Psoas muscle (tissue), 8 donors: Measurements from ENCODE around the gene DNAJC5G. TPM values are rescaled to one million over a fixed set of nuclear protein-coding genes. Genes with fewer than 3 reads are reported as not detected.

Source experiments
- ATAC-seq, 4 donors: fragments of 200-7000 bp; cut with Tn5 transposase; one replicate each; pipeline ENCODE4 v1.9.1; 2020; ENCODE audit warnings: moderate library complexity in 3 of 4, mild to moderate bottlenecking in 2 of 4
- DNase-seq, 2 donors: peaks; one replicate each; pipeline ENCODE4 v3.0.0-alpha.2; 2020
- H3K27ac ChIP-seq: fragments of 200-600 bp; one replicate; pipeline ENCODE4 v1.8.0; 2022
- H3K27me3 ChIP-seq, 3 donors: fragments of 200-600 bp in 1 of 3; one replicate each; pipeline versions ENCODE4 v1.6.1 to v1.8.0; 2013 to 2022; ENCODE audit warnings: low read length in 2 of 3, mild to moderate bottlenecking in 2 of 3, moderate library complexity in 1 of 3; ENCODE audit not compliant: insufficient read depth in 3 of 3
- H3K36me3 ChIP-seq, 2 donors: fragments of 200-600 bp in 1 of 2; one replicate each; pipeline versions ENCODE4 v1.6.1 to v1.8.0; 2013 to 2022; ENCODE audit warnings: low read depth in 1 of 2, mild to moderate bottlenecking in 1 of 2, moderate library complexity in 1 of 2; ENCODE audit not compliant: insufficient read depth in 1 of 2
- H3K4me1 ChIP-seq: fragments of 200-600 bp; one replicate; pipeline ENCODE4 v1.8.0; 2022
- H3K4me3 ChIP-seq: fragments of 200-600 bp; one replicate; pipeline ENCODE4 v1.8.0; 2022; ENCODE audit warnings: mild to moderate bottlenecking
- H3K9me3 ChIP-seq: fragments of 200-600 bp; one replicate; pipeline ENCODE4 v1.8.0; 2022
- CTCF ChIP-seq: fragments of 200-600 bp; IDR thresholded peaks from one replicate; pipeline ENCODE4 v1.8.0; 2022; ENCODE audit warnings: antibody characterized with exemption
- WGBS, 3 donors: extraction: QIAGEN DNeasy Blood & Tissue Kit; methylation state at CpG; one replicate each; pipeline versions ENCODE4 v1.1.6 to v1.1.7; 2013; 5-methylcytosine and 5-hydroxymethylcytosine counted together
- intact Hi-C, 2 donors: fragments of 100-400 bp; cut with DNase I; formaldehyde crosslinking; loops; one replicate each; pipeline versions ENCODE4 v1.11.0 to v1.14.2; 2022
- polyA plus RNA-seq, 3 donors: library from polyadenylated mRNA; stranded (reverse); fragments of 200-250 nt; gene quantifications; one replicate each; pipeline ENCODE4 v1.2.3, GENCODE V29; 2013
- total RNA-seq, 4 donors: library from RNA; stranded (reverse); fragmentation: NEBNext Ultra II Directional in 2 of 4; extraction: Animal tissue kit (Norgen Biotek cat#: 25700) in 2 of 4; gene quantifications; one replicate each; pipeline versions ENCODE4 v1.2.1 to v1.2.4, GENCODE V29; 2021 to 2023
- donor health status: healthy with polysubstance abuse.
- donor health status: DM: no; HTN: no; CAD: no; lungs with moderate emphysema.
- donor health status: Bipolar disorder and iron deficiency.
- donor health status: healthy.
- donor health status: DM: yes; HTN: yes; CAD: no.
- donor health status: DM: no; HTN: no; CAD: no.
- donor health status: DM: no; HTN: no; CAD: no.
- donor health status: DM: yes; HTN: yes; CAD: no.

DNAJC5G gene
- total and polyA plus RNA-seq, 7 donors, result not detected

DNA sequence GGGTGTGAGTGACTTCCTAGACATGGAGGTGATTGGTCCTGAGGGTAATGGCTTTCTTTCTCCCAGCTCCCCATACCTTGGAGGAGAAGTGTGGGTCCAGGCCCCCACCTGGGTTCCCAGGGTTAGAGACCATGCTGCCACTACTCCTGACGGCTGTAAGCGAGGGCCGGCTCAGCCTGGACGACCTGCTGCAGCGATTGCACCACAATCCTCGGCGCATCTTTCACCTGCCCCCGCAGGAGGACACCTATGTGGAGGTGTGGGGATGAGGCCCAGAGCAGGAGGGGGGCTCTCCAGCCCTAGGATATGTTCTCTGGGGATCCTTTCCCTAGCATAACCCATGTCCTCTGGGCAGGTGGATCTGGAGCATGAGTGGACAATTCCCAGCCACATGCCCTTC is 36.3 kb upstream of the DNAJC5G start:
- DNase-seq, result peak in 1 of 2 donors; percentile 23

GRCh38 chr2:27240406-27240805 is 34.8 kb upstream of the DNAJC5G start:
- intact Hi-C loops, result no loop called here
- WGBS, 3 donors, result 81 to 84% (median 83%) methylated on average over 9 of the region's 9 CpGs

More for the DNA sequence above, 36.3 kb upstream of the DNAJC5G start:
- intact Hi-C loops, result no loop called here
- WGBS, 3 donors, result 95 to 97% (median 96%) methylated on average over 8 of the region's 8 CpGs
- no peaks in the 10 kb centered on the region for H3K9me3 ChIP-seq
- H3K4me3 ChIP-seq, result no peak overlapping the region
- H3K4me1 ChIP-seq, result no peaks in the 10 kb centered on the region
- no peak overlapping the region for H3K27ac ChIP-seq
- TF ChIP-seq CTCF, result no peak
- H3K27me3 ChIP-seq, result no peaks in the 10 kb centered on the region
- ATAC-seq, result no peak
- peaks cover 7 to 100% of the 10 kb centered on the region in 2 donors for H3K36me3 ChIP-seq

GRCh38 chr2:27241761-27242613 is 33.2 kb upstream of the DNAJC5G start:
- peaks cover 4 to 80% of the 10 kb centered on the region in 2 donors for H3K36me3 ChIP-seq
- no peak overlapping the region for H3K4me3 ChIP-seq
- TF ChIP-seq CTCF, result no peak
- intact Hi-C loops, result no loop called here
- DNase-seq (peak in 1 of 2 donors; percentile 37), ATAC-seq (no peak)
- no peaks in the 10 kb centered on the region for H3K9me3 ChIP-seq
- H3K4me1 ChIP-seq, result no peaks in the 10 kb centered on the region
- no peaks in the 10 kb centered on the region for H3K27me3 ChIP-seq
- WGBS, 3 donors, result 83 to 87% (median 84%) methylated on average over 24 of the region's 24 CpGs
- H3K27ac ChIP-seq, result no peak overlapping the region

More at GRCh38 chr2:27240406-27240805, 34.8 kb upstream of the DNAJC5G start:
- TF ChIP-seq CTCF, result no peak
- H3K27me3 ChIP-seq, result no peaks in the 10 kb centered on the region
- no peaks in the 10 kb centered on the region for H3K4me1 ChIP-seq
- DNase-seq (peak in 1 of 2 donors; percentile 22), ATAC-seq (no peak)
- no peak overlapping the region for H3K4me3 ChIP-seq
- no peaks in the 10 kb centered on the region for H3K9me3 ChIP-seq
- no peak overlapping the region for H3K27ac ChIP-seq
- H3K36me3 ChIP-seq, result peaks cover 7 to 96% of the 10 kb centered on the region in 2 donors

GRCh38 chr2:27242614-27242951 is 32.6 kb upstream of the DNAJC5G start:
- H3K27me3 ChIP-seq, result no peaks in the 10 kb centered on the region
- no peaks in the 10 kb centered on the region for H3K4me1 ChIP-seq
- intact Hi-C loops, result no loop called here
- DNase-seq (no peak), ATAC-seq (no peak)
- H3K36me3 ChIP-seq, result peaks cover 2 to 74% of the 10 kb centered on the region in 2 donors
- TF ChIP-seq CTCF, result no peak
- WGBS, 3 donors, result 96 to 98% (median 98%) methylated on average over 16 of the region's 16 CpGs
- no peak overlapping the region for H3K4me3 ChIP-seq
- H3K27ac ChIP-seq, result no peak overlapping the region
- no peaks in the 10 kb centered on the region for H3K9me3 ChIP-seq
